Measurements from ENCODE around the gene CDCP1. TPM values are rescaled to one million over a fixed set of nuclear protein-coding genes. Genes with fewer than 3 reads are reported as not detected.

The CDCP1 gene
- total RNA-seq, 1 donor from 2014 or later, result 0.15 TPM

DNA sequence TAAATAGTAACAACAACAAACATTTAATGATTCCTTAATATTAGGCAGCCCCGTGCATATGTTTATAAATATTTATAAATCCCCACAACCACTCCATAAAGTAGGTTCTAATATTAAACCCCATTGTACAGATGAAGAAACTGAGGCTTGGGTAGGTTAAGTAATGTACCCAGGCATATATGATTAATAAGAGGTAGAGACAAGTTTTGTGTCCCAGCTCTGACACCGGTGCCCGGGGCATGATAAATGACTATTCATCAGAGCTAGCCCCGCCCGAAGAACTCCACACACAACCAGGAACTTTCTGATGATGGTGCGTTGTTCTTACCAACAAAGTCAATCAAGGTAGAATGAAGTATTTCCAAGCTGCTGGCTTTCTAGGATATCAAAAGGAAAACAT lies 19.4 kb downstream of the CDCP1 start:
- H3K27ac Mint-ChIP-seq (ENCODE audit: unreplicated experiment), result no peak overlapping the region
- H3K9me3 Mint-ChIP-seq (ENCODE audit: low read depth), result no peaks in the 10 kb centered on the region
- no peak overlapping the region for H3K4me3 Mint-ChIP-seq (ENCODE audit: unreplicated experiment)
- peaks cover 35% of the 10 kb centered on the region for H3K4me1 Mint-ChIP-seq (ENCODE audit: low read depth)
- TF ChIP-seq, protein P1, sequence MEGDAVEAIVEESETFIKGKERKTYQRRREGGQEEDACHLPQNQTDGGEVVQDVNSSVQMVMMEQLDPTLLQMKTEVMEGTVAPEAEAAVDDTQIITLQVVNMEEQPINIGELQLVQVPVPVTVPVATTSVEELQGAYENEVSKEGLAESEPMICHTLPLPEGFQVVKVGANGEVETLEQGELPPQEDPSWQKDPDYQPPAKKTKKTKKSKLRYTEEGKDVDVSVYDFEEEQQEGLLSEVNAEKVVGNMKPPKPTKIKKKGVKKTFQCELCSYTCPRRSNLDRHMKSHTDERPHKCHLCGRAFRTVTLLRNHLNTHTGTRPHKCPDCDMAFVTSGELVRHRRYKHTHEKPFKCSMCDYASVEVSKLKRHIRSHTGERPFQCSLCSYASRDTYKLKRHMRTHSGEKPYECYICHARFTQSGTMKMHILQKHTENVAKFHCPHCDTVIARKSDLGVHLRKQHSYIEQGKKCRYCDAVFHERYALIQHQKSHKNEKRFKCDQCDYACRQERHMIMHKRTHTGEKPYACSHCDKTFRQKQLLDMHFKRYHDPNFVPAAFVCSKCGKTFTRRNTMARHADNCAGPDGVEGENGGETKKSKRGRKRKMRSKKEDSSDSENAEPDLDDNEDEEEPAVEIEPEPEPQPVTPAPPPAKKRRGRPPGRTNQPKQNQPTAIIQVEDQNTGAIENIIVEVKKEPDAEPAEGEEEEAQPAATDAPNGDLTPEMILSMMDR (IDR thresholded peaks at IDR 0.05), result no peak
- H3K27me3 Mint-ChIP-seq (ENCODE audit: low read depth), result no peaks in the 10 kb centered on the region
- H3K36me3 Mint-ChIP-seq (ENCODE audit: low read depth), result no peaks in the 10 kb centered on the region
- DNase-seq (ENCODE audit: low spot score), result no peak

DNA sequence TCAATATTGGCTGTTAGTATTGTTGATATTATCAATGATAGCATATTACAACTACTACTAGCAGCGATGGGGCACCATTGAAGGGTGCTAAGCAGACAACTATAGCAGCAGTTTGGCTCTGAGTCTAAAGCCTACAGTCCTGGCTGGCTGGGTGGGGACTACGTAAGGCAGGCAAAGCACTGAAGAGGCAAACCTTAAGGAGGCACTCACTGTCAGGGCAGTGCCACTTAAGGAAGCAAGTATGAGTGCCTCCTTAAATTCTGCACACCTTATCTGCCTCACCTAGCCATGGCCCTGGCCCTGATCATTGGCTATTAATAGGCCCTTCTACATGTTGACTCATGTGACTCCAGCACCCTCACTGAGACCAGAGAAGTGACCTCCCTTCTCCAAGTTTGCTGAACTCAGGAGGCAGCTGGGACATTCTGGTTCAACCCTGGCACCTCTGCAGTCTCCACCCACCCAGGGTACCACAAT lies 20.6 kb downstream of the CDCP1 start:
- Mint-ChIP-seq H3K4me1 (ENCODE audit: low read depth) (peaks cover 25% of the 10 kb centered on the region), H3K4me3 (ENCODE audit: unreplicated experiment) (no peak overlapping the region), H3K9me3 (ENCODE audit: low read depth) (no peaks in the 10 kb centered on the region), H3K36me3 (ENCODE audit: low read depth) (no peaks in the 10 kb centered on the region), H3K27ac (ENCODE audit: unreplicated experiment) (no peak overlapping the region), H3K27me3 (ENCODE audit: low read depth) (no peaks in the 10 kb centered on the region)
- no peak for DNase-seq (ENCODE audit: low spot score)
- TF ChIP-seq, protein P1 (IDR thresholded peaks at IDR 0.05), result no peak

DNA sequence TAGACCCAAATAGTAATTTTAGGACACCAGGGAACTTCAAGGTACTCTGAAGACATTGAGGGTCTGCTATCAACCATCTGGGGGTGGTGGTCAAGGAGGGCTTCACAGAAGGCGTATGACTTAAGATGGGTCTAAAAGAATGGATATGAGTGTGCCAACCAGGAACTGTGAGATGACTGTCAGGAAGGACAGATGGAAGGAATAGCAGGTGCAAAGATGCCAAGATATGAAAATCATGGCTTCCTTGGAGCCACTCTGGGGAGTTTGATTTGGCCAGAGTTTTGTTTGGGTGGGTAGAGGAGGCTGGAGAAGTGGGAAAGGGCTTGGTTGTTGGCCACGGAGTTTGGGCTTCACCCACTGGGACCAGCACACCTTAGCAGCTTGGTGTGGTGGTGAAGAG lies 21.2 kb downstream of the CDCP1 start:
- Mint-ChIP-seq H3K27ac (ENCODE audit: unreplicated experiment) (peak overlapping the region; percentile 63), H3K4me1 (ENCODE audit: low read depth) (peaks cover 24% of the 10 kb centered on the region)

DNA sequence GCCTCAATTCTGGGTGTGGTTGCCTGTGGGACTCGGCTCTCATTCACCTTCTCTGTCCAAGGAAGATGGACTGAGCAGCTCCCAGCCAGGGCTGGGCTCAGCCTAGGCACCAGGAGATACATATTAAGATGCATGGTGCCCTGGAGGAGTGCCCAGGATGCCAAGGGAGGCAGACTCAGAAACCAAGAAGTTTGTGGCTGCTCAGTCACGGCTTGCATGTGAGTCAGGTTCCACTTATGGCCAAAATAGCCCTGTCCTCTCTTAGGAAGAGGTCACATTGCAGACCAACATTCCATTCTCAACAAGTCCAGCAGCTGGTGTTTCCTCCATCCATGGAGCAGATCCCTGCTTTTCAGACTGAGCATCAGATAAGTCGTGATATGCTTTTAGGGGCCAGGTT lies 21.8 kb downstream of the CDCP1 start:
- Mint-ChIP-seq H3K4me1 (ENCODE audit: low read depth) (peaks cover 24% of the 10 kb centered on the region), H3K36me3 (ENCODE audit: low read depth) (no peaks in the 10 kb centered on the region), H3K9me3 (ENCODE audit: low read depth) (no peaks in the 10 kb centered on the region), H3K4me3 (ENCODE audit: unreplicated experiment) (no peak overlapping the region), H3K27me3 (ENCODE audit: low read depth) (no peaks in the 10 kb centered on the region), H3K27ac (ENCODE audit: unreplicated experiment) (peak overlapping the region; percentile 52)
- DNase-seq (ENCODE audit: low spot score), result no peak
- TF ChIP-seq, protein P1 (IDR thresholded peaks at IDR 0.05), result no peak

More for the DNA sequence above, 21.2 kb downstream of the CDCP1 start:
- TF ChIP-seq, protein P1 (IDR thresholded peaks at IDR 0.05), result no peak
- Mint-ChIP-seq H3K4me3 (ENCODE audit: unreplicated experiment) (no peak overlapping the region), H3K36me3 (ENCODE audit: low read depth) (no peaks in the 10 kb centered on the region), H3K9me3 (ENCODE audit: low read depth) (no peaks in the 10 kb centered on the region), H3K27me3 (ENCODE audit: low read depth) (no peaks in the 10 kb centered on the region)
- DNase-seq (ENCODE audit: low spot score), result no peak

DNA sequence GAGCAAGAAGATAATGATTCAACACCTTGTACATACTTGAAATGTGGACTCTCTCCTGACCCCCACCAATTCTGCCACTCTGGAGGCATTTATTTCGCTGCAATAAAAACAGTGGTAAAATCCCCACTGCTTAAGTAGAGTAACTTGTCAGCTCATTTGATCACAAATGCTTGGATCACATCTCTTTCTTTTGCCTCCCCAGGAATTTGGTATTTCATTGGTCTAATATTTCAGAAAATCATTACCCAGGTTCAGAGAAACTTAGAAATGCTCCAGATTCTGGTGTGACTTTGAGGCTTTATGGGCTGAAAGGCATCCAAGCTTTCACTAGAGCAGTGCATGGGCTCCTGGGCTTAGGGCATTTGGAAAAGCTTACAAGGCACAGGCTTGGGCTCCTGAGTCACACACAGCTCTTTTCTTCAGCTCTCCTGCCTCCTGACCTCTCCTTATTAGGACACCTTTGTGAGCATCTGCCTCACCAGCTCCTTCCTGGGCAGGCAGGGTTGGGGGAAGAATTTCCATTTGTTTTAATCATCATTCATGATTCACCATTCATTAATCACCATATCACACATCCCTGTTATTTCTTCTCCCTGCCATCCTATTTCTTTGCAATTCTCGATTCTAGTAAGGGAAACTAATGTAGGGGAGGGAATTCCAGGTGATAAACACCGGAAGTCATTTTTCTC lies 22.5 kb downstream of the CDCP1 start:
- no peaks in the 10 kb centered on the region for H3K36me3 Mint-ChIP-seq (ENCODE audit: low read depth)
- no peak overlapping the region for H3K4me3 Mint-ChIP-seq (ENCODE audit: unreplicated experiment)
- TF ChIP-seq, protein P1 (IDR thresholded peaks at IDR 0.05), result no peak
- peak overlapping the region; percentile 68 for H3K27ac Mint-ChIP-seq (ENCODE audit: unreplicated experiment)
- H3K9me3 Mint-ChIP-seq (ENCODE audit: low read depth), result no peaks in the 10 kb centered on the region
- no peak for DNase-seq (ENCODE audit: low spot score)
- peaks cover 24% of the 10 kb centered on the region for H3K4me1 Mint-ChIP-seq (ENCODE audit: low read depth)
- H3K27me3 Mint-ChIP-seq (ENCODE audit: low read depth), result peaks cover under 1% of the 10 kb centered on the region

Measured in chondrocyte (in vitro differentiated cells).